ENCODE data around the gene CYTIP. TPM values are rescaled to one million over a fixed set of nuclear protein-coding genes. Genes with fewer than 3 reads are reported as not detected.

CYTIP gene
- total RNA-seq, 1 experiment from 2014 or later, result not detected

- no peak overlapping the region for H3K4me3 ChIP-seq
- no peaks in the 10 kb centered on the region for H3K4me1 ChIP-seq (replicated peaks; ENCODE audit: insufficient read depth)
- H3K4me2 ChIP-seq, result no peak overlapping the region
- POLR2A ChIA-PET (ENCODE audit: unreplicated experiment), result no interaction called here
- no peak overlapping the region for H3K27ac ChIP-seq
- H4K20me1 ChIP-seq (ENCODE audit: insufficient read depth), result no peaks in the 10 kb centered on the region
- no peak for DNase-seq
- TF ChIP-seq CTCF (conservative IDR thresholded peaks at IDR 0.05) (no peak), EZH2 (IDR thresholded peaks at IDR 0.05; ENCODE audit: low read depth) (no peak)
- BruUV-seq (replicated peaks), result no TSS peak
- no peaks in the 10 kb centered on the region for H3K9me2 ChIP-seq (ENCODE audit: insufficient read depth)
- no peaks in the 10 kb centered on the region for H3K79me2 ChIP-seq (ENCODE audit: low read depth)
- CTCF ChIA-PET, result no interaction called here
- no peak overlapping the region for H2AFZ ChIP-seq
- H3K9me3 ChIP-seq (ENCODE audit: insufficient read depth, low read depth), result no peaks in the 10 kb centered on the region
- intact Hi-C loops (cut with micrococcal nuclease; ENCODE audit: unreplicated experiment), result no loop called here
- H3F3A ChIP-seq (ENCODE audit: insufficient read depth, low read depth), result no peaks in the 10 kb centered on the region
- no peaks in the 10 kb centered on the region for H3K27me3 ChIP-seq (ENCODE audit: insufficient read depth, low read depth)
- H3K36me3 ChIP-seq (ENCODE audit: low read depth), result no peaks in the 10 kb centered on the region
Measured at GRCh38 chr2:157444641-157445040, 752 bp upstream of the CYTIP start.

DNA sequence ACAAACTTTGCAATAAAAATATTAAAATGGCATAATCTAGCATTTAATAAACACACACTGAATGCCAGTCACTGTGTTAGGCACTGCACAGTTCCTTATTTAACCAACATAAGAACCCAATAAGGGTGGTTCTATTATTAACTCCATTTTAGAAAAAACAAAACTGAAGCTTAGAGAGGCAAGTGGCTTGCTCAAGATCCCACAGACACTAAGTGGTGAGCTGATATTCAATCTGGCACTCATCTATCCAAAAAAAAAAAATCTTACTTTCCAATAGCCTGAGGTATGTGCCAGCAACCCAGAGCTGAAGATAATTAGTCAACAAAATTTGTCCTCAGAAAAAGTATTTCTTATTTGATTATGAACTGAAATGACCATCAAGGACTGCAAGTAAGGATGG is 799 bp downstream of the CYTIP start:
- Histone ChIP-seq H3F3A (ENCODE audit: insufficient read depth, low read depth) (no peaks in the 10 kb centered on the region), H3K27me3 (ENCODE audit: insufficient read depth, low read depth) (no peaks in the 10 kb centered on the region), H3K4me2 (no peak overlapping the region), H3K36me3 (ENCODE audit: low read depth) (no peaks in the 10 kb centered on the region), H4K20me1 (ENCODE audit: insufficient read depth) (no peaks in the 10 kb centered on the region), H3K79me2 (ENCODE audit: low read depth) (no peaks in the 10 kb centered on the region), H3K9me2 (ENCODE audit: insufficient read depth) (no peaks in the 10 kb centered on the region), H3K4me3 (no peak overlapping the region), H3K9me3 (ENCODE audit: insufficient read depth, low read depth) (no peaks in the 10 kb centered on the region), H2AFZ (no peak overlapping the region), H3K27ac (no peak overlapping the region), H3K4me1 (replicated peaks; ENCODE audit: insufficient read depth) (no peaks in the 10 kb centered on the region)
- no peak for TF ChIP-seq CTCF (conservative IDR thresholded peaks at IDR 0.05)
- no peak for TF ChIP-seq EZH2 (IDR thresholded peaks at IDR 0.05; ENCODE audit: low read depth)
- intact Hi-C loops (cut with micrococcal nuclease; ENCODE audit: unreplicated experiment), result no loop called here
- ChIA-PET POLR2A (ENCODE audit: unreplicated experiment) (no interaction called here), CTCF (no interaction called here)
- DNase-seq, result no peak
- BruUV-seq (replicated peaks), result no TSS peak

DNA sequence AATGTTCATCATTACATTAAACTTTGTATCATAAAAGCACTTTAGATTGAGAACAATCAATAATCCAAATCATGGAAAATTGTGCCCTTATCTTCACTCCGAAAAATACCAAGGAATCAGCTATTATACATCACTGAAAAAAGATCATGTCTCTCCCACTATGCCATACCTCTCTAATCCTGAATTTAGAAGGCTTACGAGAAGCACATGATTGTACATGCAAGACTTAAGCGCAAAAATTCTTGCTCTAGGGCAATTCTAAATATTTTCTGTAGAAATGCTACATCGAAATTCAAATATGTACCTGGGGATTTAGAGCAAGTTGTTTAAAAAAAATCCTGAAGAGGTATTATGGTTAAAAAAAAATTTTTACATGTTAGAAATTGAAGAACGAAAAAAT is 1.3 kb downstream of the CYTIP start:
- no peaks in the 10 kb centered on the region for H3K79me2 ChIP-seq (ENCODE audit: low read depth)
- no peaks in the 10 kb centered on the region for H3F3A ChIP-seq (ENCODE audit: insufficient read depth, low read depth)
- H3K4me1 ChIP-seq (replicated peaks; ENCODE audit: insufficient read depth), result no peaks in the 10 kb centered on the region
- no peaks in the 10 kb centered on the region for H4K20me1 ChIP-seq (ENCODE audit: insufficient read depth)
- no peak overlapping the region for H3K4me2 ChIP-seq
- ChIA-PET POLR2A (ENCODE audit: unreplicated experiment) (no interaction called here), CTCF (no interaction called here)
- intact Hi-C loops (cut with micrococcal nuclease; ENCODE audit: unreplicated experiment), result no loop called here
- DNase-seq, result no peak
- no peak overlapping the region for H3K27ac ChIP-seq
- no peaks in the 10 kb centered on the region for H3K27me3 ChIP-seq (ENCODE audit: insufficient read depth, low read depth)
- H3K9me3 ChIP-seq (ENCODE audit: insufficient read depth, low read depth), result no peaks in the 10 kb centered on the region
- H3K9me2 ChIP-seq (ENCODE audit: insufficient read depth), result no peaks in the 10 kb centered on the region
- H3K4me3 ChIP-seq, result no peak overlapping the region
- TF ChIP-seq EZH2 (IDR thresholded peaks at IDR 0.05; ENCODE audit: low read depth) (no peak), CTCF (conservative IDR thresholded peaks at IDR 0.05) (no peak)
- no peak overlapping the region for H2AFZ ChIP-seq
- no peaks in the 10 kb centered on the region for H3K36me3 ChIP-seq (ENCODE audit: low read depth)
- no TSS peak for BruUV-seq (replicated peaks)

Measured in PC-9 (cell line).